ENCODE measurements around the gene EPHA5.

The EPHA5 gene

DNA sequence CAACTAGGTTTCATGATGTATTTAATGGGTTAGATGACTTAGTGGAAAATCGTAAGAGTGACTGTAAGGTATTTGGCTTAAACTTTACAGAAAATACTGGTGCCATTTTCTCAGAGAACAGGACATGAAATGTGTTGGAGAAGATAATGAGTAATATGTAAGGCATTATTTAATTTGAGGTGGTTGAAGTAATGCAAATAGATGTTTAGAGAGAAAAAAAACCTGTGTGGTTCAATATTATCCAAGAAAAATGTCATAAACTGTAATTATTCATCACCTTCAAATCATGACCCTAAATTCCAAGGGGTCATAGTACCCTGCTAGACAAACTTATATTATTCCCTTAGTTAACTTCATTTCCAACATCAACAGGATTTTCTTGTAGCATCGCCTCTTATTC, 171.7 kb downstream of the EPHA5 start:
- DNase-seq = no peak
- no peaks in the 10 kb centered on the region for H3K79me1 ChIP-seq (replicated peaks; ENCODE audit: low read length, poor library complexity, severe bottlenecking)
- no peaks in the 10 kb centered on the region for H3K9me3 ChIP-seq (ENCODE audit: control insufficient read depth, low read length)
- no peak overlapping the region for H4K91ac ChIP-seq (ENCODE audit: low read length)
- no peak overlapping the region for H2BK120ac ChIP-seq (ENCODE audit: low read depth, low read length)
- no peak overlapping the region for H3K9ac ChIP-seq (ENCODE audit: low read length)
- no peak overlapping the region for H2BK15ac ChIP-seq (ENCODE audit: low read depth, poor library complexity, severe bottlenecking)
- no peak overlapping the region for H3K4me3 ChIP-seq (ENCODE audit: insufficient read depth in 1 of 2, low read depth in 1 of 2, low read length in 2 of 2)
- H3K27me3 ChIP-seq (ENCODE audit: control insufficient read depth in 1 of 2, insufficient read depth in 1 of 2, low read length in 2 of 2) = no peaks in the 10 kb centered on the region
- no peak overlapping the region for H2AFZ ChIP-seq (ENCODE audit: low read depth, low read length)
- H3K14ac ChIP-seq (ENCODE audit: low read length in 2 of 2) = no peak overlapping the region
- 96% methylated on average over 2 of the region's 2 CpGs for WGBS
- no peak overlapping the region for H3K4ac ChIP-seq (ENCODE audit: low read depth in 1 of 2, low read length in 2 of 2)
- H4K8ac ChIP-seq (ENCODE audit: low read length) = no peak overlapping the region
- no peak overlapping the region for H3K27ac ChIP-seq (ENCODE audit: low read length, poor library complexity, severe bottlenecking)
- H2BK12ac ChIP-seq (ENCODE audit: low read length in 2 of 2) = no peak overlapping the region
- H2AK5ac ChIP-seq (ENCODE audit: low read length, severe bottlenecking) = no peak overlapping the region
- no peak overlapping the region for H3K4me2 ChIP-seq (ENCODE audit: low read length, poor library complexity, severe bottlenecking)
- no peak overlapping the region for H3K18ac ChIP-seq (ENCODE audit: low read depth in 1 of 2, low read length in 2 of 2)
- H2BK5ac ChIP-seq (ENCODE audit: low read depth, low read length, poor library complexity, severe bottlenecking) = no peak overlapping the region
- H3K4me1 ChIP-seq (ENCODE audit: control insufficient read depth, insufficient read depth, low read depth, low read length) = no peaks in the 10 kb centered on the region
- no peak overlapping the region for H3K23ac ChIP-seq (ENCODE audit: low read length in 2 of 2)
- H3K36me3 ChIP-seq (ENCODE audit: control insufficient read depth in 1 of 2, insufficient read depth in 2 of 2, low read depth in 1 of 2, low read length in 2 of 2) = no peaks in the 10 kb centered on the region

DNA sequence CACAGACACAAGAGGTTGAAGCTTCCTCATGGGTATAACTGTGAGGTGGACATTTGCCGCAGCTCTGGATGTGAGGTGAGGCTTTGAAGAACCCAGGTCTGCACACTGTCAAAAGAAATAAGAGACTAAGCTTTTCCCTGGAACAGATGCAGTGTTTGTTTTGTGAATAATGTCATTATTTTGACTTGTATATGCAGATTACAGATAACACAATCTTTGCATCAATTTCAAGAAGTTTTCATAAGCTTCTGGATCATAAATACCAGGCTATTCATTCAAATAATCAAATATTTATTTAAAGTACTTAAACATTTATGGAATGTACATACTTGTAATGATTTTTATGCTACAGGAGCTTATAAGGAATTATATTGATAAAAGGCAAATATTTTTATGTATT, 174.8 kb downstream of the EPHA5 start:
- H3K4me2 ChIP-seq (ENCODE audit: low read length, poor library complexity, severe bottlenecking) = no peak overlapping the region
- H3K79me1 ChIP-seq (replicated peaks; ENCODE audit: low read length, poor library complexity, severe bottlenecking) = no peaks in the 10 kb centered on the region
- no peak overlapping the region for H2AK5ac ChIP-seq (ENCODE audit: low read length, severe bottlenecking)
- H2BK15ac ChIP-seq (ENCODE audit: low read depth, poor library complexity, severe bottlenecking) = no peak overlapping the region
- H3K27ac ChIP-seq (ENCODE audit: low read length, poor library complexity, severe bottlenecking) = no peak overlapping the region
- no peak overlapping the region for H3K9ac ChIP-seq (ENCODE audit: low read length)
- H2BK120ac ChIP-seq (ENCODE audit: low read depth, low read length) = no peak overlapping the region
- H2AFZ ChIP-seq (ENCODE audit: low read depth, low read length) = no peak overlapping the region
- H2BK12ac ChIP-seq (ENCODE audit: low read length in 2 of 2) = no peak overlapping the region
- no peaks in the 10 kb centered on the region for H3K36me3 ChIP-seq (ENCODE audit: control insufficient read depth in 1 of 2, insufficient read depth in 2 of 2, low read depth in 1 of 2, low read length in 2 of 2)
- H3K18ac ChIP-seq (ENCODE audit: low read depth in 1 of 2, low read length in 2 of 2) = no peak overlapping the region
- H3K27me3 ChIP-seq (ENCODE audit: control insufficient read depth in 1 of 2, insufficient read depth in 1 of 2, low read length in 2 of 2) = no peaks in the 10 kb centered on the region
- no peak overlapping the region for H2BK5ac ChIP-seq (ENCODE audit: low read depth, low read length, poor library complexity, severe bottlenecking)
- no peak overlapping the region for H3K14ac ChIP-seq (ENCODE audit: low read length in 2 of 2)
- no peaks in the 10 kb centered on the region for H3K9me3 ChIP-seq (ENCODE audit: control insufficient read depth, low read length)
- H3K23ac ChIP-seq (ENCODE audit: low read length in 2 of 2) = no peak overlapping the region
- H3K4me1 ChIP-seq (ENCODE audit: control insufficient read depth, insufficient read depth, low read depth, low read length) = no peaks in the 10 kb centered on the region
- no peak overlapping the region for H4K91ac ChIP-seq (ENCODE audit: low read length)
- DNase-seq = no peak
- no peak overlapping the region for H3K4ac ChIP-seq (ENCODE audit: low read depth in 1 of 2, low read length in 2 of 2)
- 100% methylated on average over 1 of the region's 1 CpG for WGBS
- H4K8ac ChIP-seq (ENCODE audit: low read length) = no peak overlapping the region
- no peak overlapping the region for H3K4me3 ChIP-seq (ENCODE audit: insufficient read depth in 1 of 2, low read depth in 1 of 2, low read length in 2 of 2)

DNA sequence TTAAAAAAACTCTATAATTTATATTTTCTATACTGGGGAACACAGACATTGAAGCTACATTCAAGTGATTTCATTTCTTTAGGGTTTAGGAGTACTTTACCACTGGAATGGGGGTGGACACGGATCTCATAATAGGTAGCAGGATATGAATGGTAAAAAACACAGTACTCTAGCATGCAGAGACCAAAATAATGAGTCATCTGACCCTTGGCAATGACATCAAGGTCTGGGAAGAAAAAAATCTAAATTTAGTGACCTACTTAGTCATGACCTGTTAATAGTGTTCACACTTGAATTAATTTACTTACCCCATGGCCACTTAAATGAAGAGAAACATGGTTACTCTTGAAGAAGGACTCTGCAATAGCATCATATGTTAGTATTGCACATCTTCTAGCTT, 187.9 kb downstream of the EPHA5 start:
- Histone ChIP-seq H3K27me3 (ENCODE audit: control insufficient read depth in 1 of 2, insufficient read depth in 1 of 2, low read length in 2 of 2) (no peaks in the 10 kb centered on the region), H3K9ac (ENCODE audit: low read length) (no peak overlapping the region), H2AK5ac (ENCODE audit: low read length, severe bottlenecking) (no peak overlapping the region), H3K36me3 (ENCODE audit: control insufficient read depth in 1 of 2, insufficient read depth in 2 of 2, low read depth in 1 of 2, low read length in 2 of 2) (no peaks in the 10 kb centered on the region), H3K18ac (ENCODE audit: low read depth in 1 of 2, low read length in 2 of 2) (no peak overlapping the region), H2BK120ac (ENCODE audit: low read depth, low read length) (no peak overlapping the region), H3K9me3 (ENCODE audit: control insufficient read depth, low read length) (peaks cover 3% of the 10 kb centered on the region), H2BK5ac (ENCODE audit: low read depth, low read length, poor library complexity, severe bottlenecking) (no peak overlapping the region), H3K4ac (ENCODE audit: low read depth in 1 of 2, low read length in 2 of 2) (no peak overlapping the region), H3K4me1 (ENCODE audit: control insufficient read depth, insufficient read depth, low read depth, low read length) (peaks cover 3% of the 10 kb centered on the region), H3K27ac (ENCODE audit: low read length, poor library complexity, severe bottlenecking) (no peak overlapping the region), H3K4me2 (ENCODE audit: low read length, poor library complexity, severe bottlenecking) (no peak overlapping the region), H3K79me1 (replicated peaks; ENCODE audit: low read length, poor library complexity, severe bottlenecking) (no peaks in the 10 kb centered on the region), H4K8ac (ENCODE audit: low read length) (no peak overlapping the region), H3K23ac (ENCODE audit: low read length in 2 of 2) (no peak overlapping the region), H2AFZ (ENCODE audit: low read depth, low read length) (no peak overlapping the region), H2BK12ac (ENCODE audit: low read length in 2 of 2) (no peak overlapping the region), H2BK15ac (ENCODE audit: low read depth, poor library complexity, severe bottlenecking) (no peak overlapping the region), H3K14ac (ENCODE audit: low read length in 2 of 2) (no peak overlapping the region), H3K4me3 (ENCODE audit: insufficient read depth in 1 of 2, low read depth in 1 of 2, low read length in 2 of 2) (no peak overlapping the region), H4K91ac (ENCODE audit: low read length) (no peak overlapping the region)
- WGBS = 29% methylated on average over 1 of the region's 1 CpG
- DNase-seq = peak; percentile 55

DNA sequence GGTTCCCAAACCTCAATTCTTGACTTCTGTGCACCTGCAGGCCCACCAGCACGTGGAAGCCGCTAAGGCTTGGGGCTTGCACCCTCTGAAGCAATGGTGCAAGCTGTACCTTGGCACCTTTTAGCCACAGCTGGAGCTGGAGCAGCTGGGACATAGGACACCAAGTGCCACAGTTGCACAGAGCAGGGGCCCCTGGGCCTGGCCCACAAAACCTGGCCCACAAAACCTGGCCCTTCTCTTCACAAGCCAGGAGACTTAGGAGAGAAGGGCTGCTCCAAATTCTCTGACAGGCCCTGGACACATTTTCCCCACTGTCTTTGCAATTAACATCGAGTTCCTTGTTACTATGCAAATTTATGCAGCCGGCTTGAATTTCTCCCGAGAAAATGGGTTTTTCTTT, 197.8 kb downstream of the EPHA5 start:
- H3K27ac ChIP-seq (ENCODE audit: low read length, poor library complexity, severe bottlenecking) = no peak overlapping the region
- no peaks in the 10 kb centered on the region for H3K36me3 ChIP-seq (ENCODE audit: control insufficient read depth in 1 of 2, insufficient read depth in 2 of 2, low read depth in 1 of 2, low read length in 2 of 2)
- no peak overlapping the region for H2BK5ac ChIP-seq (ENCODE audit: low read depth, low read length, poor library complexity, severe bottlenecking)
- no peak overlapping the region for H3K9ac ChIP-seq (ENCODE audit: low read length)
- H3K27me3 ChIP-seq (ENCODE audit: control insufficient read depth in 1 of 2, insufficient read depth in 1 of 2, low read length in 2 of 2) = no peaks in the 10 kb centered on the region
- no peak overlapping the region for H2BK15ac ChIP-seq (ENCODE audit: low read depth, poor library complexity, severe bottlenecking)
- no peak for DNase-seq
- H3K4me2 ChIP-seq (ENCODE audit: low read length, poor library complexity, severe bottlenecking) = no peak overlapping the region
- no peak overlapping the region for H2AK5ac ChIP-seq (ENCODE audit: low read length, severe bottlenecking)
- no peak overlapping the region for H3K23ac ChIP-seq (ENCODE audit: low read length in 2 of 2)
- H2AFZ ChIP-seq (ENCODE audit: low read depth, low read length) = no peak overlapping the region
- H2BK120ac ChIP-seq (ENCODE audit: low read depth, low read length) = no peak overlapping the region
- H3K79me1 ChIP-seq (replicated peaks; ENCODE audit: low read length, poor library complexity, severe bottlenecking) = no peaks in the 10 kb centered on the region
- H3K4me3 ChIP-seq (ENCODE audit: insufficient read depth in 1 of 2, low read depth in 1 of 2, low read length in 2 of 2) = no peak overlapping the region
- no peaks in the 10 kb centered on the region for H3K9me3 ChIP-seq (ENCODE audit: control insufficient read depth, low read length)
- no peaks in the 10 kb centered on the region for H3K4me1 ChIP-seq (ENCODE audit: control insufficient read depth, insufficient read depth, low read depth, low read length)
- WGBS = 78% methylated on average over 5 of the region's 5 CpGs
- no peak overlapping the region for H3K18ac ChIP-seq (ENCODE audit: low read depth in 1 of 2, low read length in 2 of 2)
- H2BK12ac ChIP-seq (ENCODE audit: low read length in 2 of 2) = no peak overlapping the region
- H3K14ac ChIP-seq (ENCODE audit: low read length in 2 of 2) = peak overlapping the region in 1 of 2 experiments; percentile 7
- no peak overlapping the region for H4K8ac ChIP-seq (ENCODE audit: low read length)
- H4K91ac ChIP-seq (ENCODE audit: low read length) = no peak overlapping the region
- no peak overlapping the region for H3K4ac ChIP-seq (ENCODE audit: low read depth in 1 of 2, low read length in 2 of 2)

Data from mesenchymal stem cell (in vitro differentiated cells and primary cell).